Endothelial cell of umbilical vein (primary cell): Measurements from ENCODE around the gene SCN9A. TPM values are rescaled to one million over a fixed set of nuclear protein-coding genes. Genes with fewer than 3 reads are reported as not detected.

ENCODE experiments used
- BruUV-seq: library from RNA; stranded (reverse); fragments of 400-500 nt; replicated peaks from 2 replicates; lab custom pipeline; 2021; lab: Mats Ljungman, UMichigan
- CTCF ChIA-PET: fragments of 300-600, 350-600 bp; sonication (Branson Sonifier 250); formaldehyde crosslinking; loops from one replicate; lab custom pipeline; 2021; ENCODE audit warnings: antibody characterized with exemption, inconsistent platforms; lab: Charles Lee
- POLR2A ChIA-PET: fragments of 300-600, 350-600 bp; sonication (Branson Sonifier 250); formaldehyde crosslinking; loops from one replicate; lab custom pipeline; 2021; ENCODE audit warnings: antibody characterized with exemption, inconsistent platforms; lab: Charles Lee
- DNase-seq: peaks from one replicate; pipeline ENCODE4 v3.0.0-alpha.2; 2011; ENCODE audit warnings: low read depth, low spot score
- FAIRE-seq: peaks from 2 replicates; lab custom pipeline; 2011; peaks lifted over from hg19 to GRCh38; lab: Jason Lieb, UNC
- H2AFZ ChIP-seq: 2 replicates; pipeline ENCODE4 v1.6.0; 2012; ENCODE audit warnings: low read depth, low read length, control low read depth, inconsistent platforms
- H3K27ac ChIP-seq: 2 replicates; pipeline ENCODE4 v1.5.1; 2011; ENCODE audit warnings: low read depth, mild to moderate bottlenecking, control low read depth, low read length, moderate library complexity; ENCODE audit not compliant: insufficient read depth
- H3K27me3 ChIP-seq, 2 experiments: 2 replicates each; pipeline versions ENCODE4 v1.6.0 to v1.6.1; 2011; ENCODE audit warnings: low read length in 2 of 2, mixed read lengths in 1 of 2; ENCODE audit not compliant: control insufficient read depth in 2 of 2, insufficient read depth in 2 of 2
- H3K36me3 ChIP-seq, 2 experiments: 2 replicates in 1 of 2; 3 replicates in 1 of 2; pipeline ENCODE4 v1.5.1; 2011; ENCODE audit warnings: low read length in 2 of 2, mild to moderate bottlenecking in 1 of 2, moderate library complexity in 1 of 2; ENCODE audit not compliant: control insufficient read depth in 2 of 2, insufficient read depth in 2 of 2; ENCODE audit errors: extremely low read depth in 1 of 2
- H3K4me1 ChIP-seq: 3 replicates; pipeline ENCODE4 v1.5.1; 2011; ENCODE audit warnings: mild to moderate bottlenecking, low read length; ENCODE audit not compliant: control insufficient read depth, insufficient read depth; ENCODE audit errors: extremely low read depth
- H3K4me2 ChIP-seq: 2 replicates; pipeline ENCODE4 v1.6.1; 2011; ENCODE audit warnings: low read length, control low read depth, mixed read lengths; ENCODE audit not compliant: insufficient read depth
- H3K4me3 ChIP-seq, 3 experiments: fragments of 200-600 bp in 1 of 3; sonication (generic), shearing (Covaris generic) in 1 of 3; replicated peaks in 1 of 3; 2 replicates each; pipeline ENCODE4 v1.5.1; 2011 to 2016; ENCODE audit warnings: control low read depth in 3 of 3, low read length in 3 of 3, mild to moderate bottlenecking in 2 of 3, inconsistent platforms in 1 of 3, low read depth in 1 of 3, moderate library complexity in 1 of 3; ENCODE audit not compliant: insufficient read depth in 1 of 3
- H3K79me2 ChIP-seq: 2 replicates; pipeline ENCODE4 v1.6.0; 2012; ENCODE audit warnings: low read length, inconsistent platforms; ENCODE audit not compliant: control insufficient read depth, insufficient read depth
- H3K9ac ChIP-seq: replicated peaks from 2 replicates; pipeline ENCODE3; 2011; ENCODE audit warnings: low read length, control low read depth; ENCODE audit not compliant: insufficient read depth; ENCODE audit errors: extremely low read depth
- H3K9me1 ChIP-seq: replicated peaks from 3 replicates; pipeline ENCODE4 v1.6.0; 2011; ENCODE audit warnings: mild to moderate bottlenecking, low read length; ENCODE audit not compliant: control insufficient read depth, insufficient read depth; ENCODE audit errors: extremely low read depth
- H3K9me3 ChIP-seq: replicated peaks from 2 replicates; pipeline ENCODE4 v1.5.1; 2012; ENCODE audit warnings: low read length, inconsistent platforms; ENCODE audit not compliant: control insufficient read depth, insufficient read depth
- H4K20me1 ChIP-seq: replicated peaks from 2 replicates; pipeline ENCODE3; 2011; ENCODE audit warnings: mild to moderate bottlenecking, low read length; ENCODE audit not compliant: control insufficient read depth, insufficient read depth; ENCODE audit errors: extremely low read depth
- EZH2 ChIP-seq: IDR thresholded peaks from 2 replicates; pipeline ENCODE4 v1.6.1; 2012; ENCODE audit warnings: borderline replicate concordance, low read depth, mild to moderate bottlenecking, moderate library complexity, low read length, inconsistent platforms; ENCODE audit not compliant: severe bottlenecking
- FOS ChIP-seq: IDR thresholded peaks from 2 replicates; pipeline ENCODE4 v1.6.1; 2011; ENCODE audit warnings: mild to moderate bottlenecking, low read length, moderate library complexity, borderline replicate concordance; ENCODE audit not compliant: insufficient read depth
- GATA2 ChIP-seq: IDR thresholded peaks from 2 replicates; pipeline ENCODE4 v1.7.0; 2011; ENCODE audit warnings: low read depth, mild to moderate bottlenecking, moderate library complexity, mixed read lengths, low read length; ENCODE audit not compliant: insufficient read length, insufficient read depth
- JUN ChIP-seq: IDR thresholded peaks from 2 replicates; pipeline ENCODE4 v1.6.1; 2011; ENCODE audit warnings: borderline replicate concordance, low read depth; ENCODE audit not compliant: insufficient read length, insufficient read depth
- MAX ChIP-seq: IDR thresholded peaks from 2 replicates; pipeline ENCODE4 v1.6.1; 2011; ENCODE audit not compliant: insufficient read depth, insufficient read length
- MYC ChIP-seq: IDR thresholded peaks from one replicate; pipeline ENCODE4 v1.6.1; 2011; ENCODE audit warnings: mild to moderate bottlenecking, low read depth, low read length
- POLR2A ChIP-seq: IDR thresholded peaks from 2 replicates; pipeline ENCODE4 v1.6.1; 2012; ENCODE audit warnings: low read depth, mild to moderate bottlenecking, control low read depth, low read length
- POLR2AphosphoS5 ChIP-seq: IDR thresholded peaks from 2 replicates; pipeline ENCODE4 v1.6.1; 2012; ENCODE audit warnings: low read depth, mild to moderate bottlenecking, control low read depth, low read length, moderate library complexity; ENCODE audit not compliant: insufficient read depth
- dilution Hi-C: fragments of 300-500 bp; cut with MboI; formaldehyde crosslinking; loops from one replicate; pipeline ENCODE4 v1.15.0; 2019; ENCODE audit warnings: low sequenced_read_pairs; ENCODE audit not compliant: extremely low pct_ligation_motif_present
- intact Hi-C: fragments of 100-400 bp; cut with micrococcal nuclease; formaldehyde crosslinking; loops from one replicate; pipeline ENCODE4 v1.10.0; 2022
- polyA plus RNA-seq, 4 experiments: library from polyadenylated mRNA; depleted of rRNA in 3 of 4; stranded (reverse) in 3 of 4; unstranded in 1 of 4; fragments of >200 nt; gene quantifications; 2 replicates each; pipeline versions ENCODE4 v1.2.1 to v1.2.3, GENCODE V29; 2011 to 2012; ENCODE audit warnings: missing spikeins in 1 of 4
- total RNA-seq: library from RNA; stranded (reverse); gene quantifications from 2 replicates; pipeline ENCODE4 v1.2.3, GENCODE V29; 2021
- TF ChIP-seq, protein P1 (sequence below), 2 donors: IDR thresholded peaks; 1 replicate in 1 of 2; 2 replicates in 1 of 2; pipeline ENCODE4 v1.5.1; 2011; ENCODE audit warnings: low read length in 2 of 2, mild to moderate bottlenecking in 2 of 2, moderate library complexity in 2 of 2, control low read depth in 1 of 2, inconsistent platforms in 1 of 2, low read depth in 1 of 2; ENCODE audit not compliant: insufficient read depth in 1 of 2; ENCODE audit errors: extremely low read depth in 1 of 2

The SCN9A gene
- total and polyA plus RNA-seq, 2 donors (not counting 3 experiments of a cell fraction or from before 2014, with no cell fraction given): 0.88 to 1.6 TPM

DNA sequence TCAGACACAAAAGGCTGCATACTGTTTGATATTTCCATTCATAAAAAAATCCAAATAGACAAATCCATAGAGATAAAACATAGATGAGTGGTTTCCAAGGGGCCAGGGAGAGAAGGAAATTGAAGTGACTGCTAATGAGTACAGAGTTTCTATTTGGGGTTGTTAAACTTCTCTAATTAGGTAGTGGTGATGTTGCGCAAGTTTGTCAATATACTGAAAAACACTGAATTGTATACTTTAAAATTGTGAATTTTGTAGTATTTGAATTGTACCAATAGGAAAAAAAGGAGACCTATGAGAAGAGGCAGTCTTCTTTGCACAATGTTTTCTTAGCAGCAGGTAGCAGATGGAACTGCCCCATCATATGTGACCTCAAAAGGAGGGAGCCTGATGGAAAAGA, 71.1 kb downstream of the SCN9A start:
- BruUV-seq: no TSS peak
- ChIA-PET CTCF (no interaction called here), POLR2A (no interaction called here)
- FAIRE-seq (no peak), DNase-seq (no peak)
- no peaks in the 10 kb centered on the region for H3K79me2 ChIP-seq
- H4K20me1 ChIP-seq: no peaks in the 10 kb centered on the region
- no peak overlapping the region for H3K4me2 ChIP-seq
- no peaks in the 10 kb centered on the region for H3K9me3 ChIP-seq
- no peaks in the 10 kb centered on the region for H3K27me3 ChIP-seq
- no peaks in the 10 kb centered on the region for H3K36me3 ChIP-seq
- TF ChIP-seq MYC (no peak), EZH2 (no peak), JUN (no peak), MAX (no peak)
- H3K27ac ChIP-seq: no peak overlapping the region
- no peak overlapping the region for H3K9ac ChIP-seq
- no peak overlapping the region for H3K4me3 ChIP-seq
- dilution Hi-C loops: no loop called here
- intact Hi-C loops: no loop called here
- H3K9me1 ChIP-seq: peaks cover 2% of the 10 kb centered on the region
- H2AFZ ChIP-seq: no peak overlapping the region
- H3K4me1 ChIP-seq: no peaks in the 10 kb centered on the region

GRCh38 chr2:166302036-166302435, 73.7 kb downstream of the SCN9A start:
- H3K27ac ChIP-seq: no peak overlapping the region
- H3K4me3 ChIP-seq: no peak overlapping the region
- no TSS peak for BruUV-seq
- ChIA-PET POLR2A (no interaction called here), CTCF (interaction anchor here (1.0 kb wide), 1 partner anchor 11 kb away, joined by 4 read pairs; no protein-coding TSS in a partner anchor)
- DNase-seq (no peak), FAIRE-seq (no peak)
- no peaks in the 10 kb centered on the region for H3K79me2 ChIP-seq
- H3K27me3 ChIP-seq: no peaks in the 10 kb centered on the region
- no peaks in the 10 kb centered on the region for H3K4me1 ChIP-seq
- H4K20me1 ChIP-seq: no peaks in the 10 kb centered on the region
- no peak for TF ChIP-seq FOS
- no peak for TF ChIP-seq POLR2A
- no peak for TF ChIP-seq MYC
- TF ChIP-seq EZH2: no peak
- no peak for TF ChIP-seq GATA2
- TF ChIP-seq POLR2AphosphoS5: no peak
- no peak for TF ChIP-seq MAX
- no peak for TF ChIP-seq JUN
- TF ChIP-seq, protein P1, sequence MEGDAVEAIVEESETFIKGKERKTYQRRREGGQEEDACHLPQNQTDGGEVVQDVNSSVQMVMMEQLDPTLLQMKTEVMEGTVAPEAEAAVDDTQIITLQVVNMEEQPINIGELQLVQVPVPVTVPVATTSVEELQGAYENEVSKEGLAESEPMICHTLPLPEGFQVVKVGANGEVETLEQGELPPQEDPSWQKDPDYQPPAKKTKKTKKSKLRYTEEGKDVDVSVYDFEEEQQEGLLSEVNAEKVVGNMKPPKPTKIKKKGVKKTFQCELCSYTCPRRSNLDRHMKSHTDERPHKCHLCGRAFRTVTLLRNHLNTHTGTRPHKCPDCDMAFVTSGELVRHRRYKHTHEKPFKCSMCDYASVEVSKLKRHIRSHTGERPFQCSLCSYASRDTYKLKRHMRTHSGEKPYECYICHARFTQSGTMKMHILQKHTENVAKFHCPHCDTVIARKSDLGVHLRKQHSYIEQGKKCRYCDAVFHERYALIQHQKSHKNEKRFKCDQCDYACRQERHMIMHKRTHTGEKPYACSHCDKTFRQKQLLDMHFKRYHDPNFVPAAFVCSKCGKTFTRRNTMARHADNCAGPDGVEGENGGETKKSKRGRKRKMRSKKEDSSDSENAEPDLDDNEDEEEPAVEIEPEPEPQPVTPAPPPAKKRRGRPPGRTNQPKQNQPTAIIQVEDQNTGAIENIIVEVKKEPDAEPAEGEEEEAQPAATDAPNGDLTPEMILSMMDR (IDR thresholded peaks at IDR 0.05; ENCODE audit: extremely low read depth in 1 of 2, insufficient read depth in 1 of 2, low read depth in 1 of 2, low read length in 2 of 2): no peak
- dilution Hi-C loops: no loop called here
- no peaks in the 10 kb centered on the region for H3K9me3 ChIP-seq
- no peak overlapping the region for H2AFZ ChIP-seq
- H3K9ac ChIP-seq: no peak overlapping the region
- peaks cover 2% of the 10 kb centered on the region for H3K9me1 ChIP-seq
- intact Hi-C loops: no loop called here
- H3K4me2 ChIP-seq: no peak overlapping the region
- H3K36me3 ChIP-seq: no peaks in the 10 kb centered on the region
